WTC11 (cell line): ENCODE data around the gene CBY1. TPM values are rescaled to one million over a fixed set of nuclear protein-coding genes. Genes with fewer than 3 reads are reported as not detected.
A peak's percentile ranks its signal among the peaks of the same experiment; 100 is the strongest.

Experiments
- ATAC-seq: fragments of 200-7000 bp; cut with Tn5 transposase; 2 replicates; pipeline ENCODE4 v1.10.0; 2021; ENCODE audit warnings: mild to moderate bottlenecking, moderate library complexity
- CTCF ChIA-PET: fragments of 300-600 bp; sonication (Branson Sonifier 250); formaldehyde crosslinking; loops from one replicate; lab custom pipeline; 2021; ENCODE audit warnings: antibody characterized with exemption; lab: Charles Lee
- POLR2A ChIA-PET: fragments of 350-600 bp; sonication (Branson Sonifier 250); formaldehyde crosslinking; loops from one replicate; lab custom pipeline; 2021; ENCODE audit warnings: antibody characterized with exemption; lab: Charles Lee
- DNase-seq: peaks from one replicate; pipeline ENCODE4 v3.0.0; 2021; ENCODE audit warnings: low spot score
- H3K27ac Mint-ChIP-seq: 2 replicates; pipeline ENCODE4 v1.8.0; 2021; ENCODE audit warnings: mixed read lengths
- H3K27me3 Mint-ChIP-seq: 2 replicates; pipeline ENCODE4 v1.8.0; 2021; ENCODE audit warnings: low read depth, mild to moderate bottlenecking, moderate library complexity, mixed read lengths
- H3K36me3 Mint-ChIP-seq: 2 replicates; pipeline ENCODE4 v1.8.0; 2021; ENCODE audit warnings: mixed read lengths
- H3K4me1 Mint-ChIP-seq: 2 replicates; pipeline ENCODE4 v1.8.0; 2022; ENCODE audit warnings: mixed read lengths
- H3K4me3 Mint-ChIP-seq: 2 replicates; pipeline ENCODE4 v1.8.0; 2021; ENCODE audit warnings: mild to moderate bottlenecking, moderate library complexity, mixed read lengths
- H3K9me3 Mint-ChIP-seq: 2 replicates; pipeline ENCODE4 v1.8.0; 2021; ENCODE audit warnings: mixed read lengths
- ATF6 ChIP-seq: sonication (generic); formaldehyde crosslinking; IDR thresholded peaks from 2 replicates; pipeline ENCODE4 v1.8.1; 2023; ENCODE audit warnings: mild to moderate bottlenecking, missing genetic modification reagents
- CBFB ChIP-seq: sonication (generic); formaldehyde crosslinking; IDR thresholded peaks from 2 replicates; pipeline ENCODE4 v1.8.1; 2022; ENCODE audit warnings: mild to moderate bottlenecking, low read depth, missing genetic modification reagents
- FOXP1 ChIP-seq: sonication (generic); formaldehyde crosslinking; IDR thresholded peaks from 2 replicates; pipeline ENCODE4 v1.8.0; 2022; ENCODE audit warnings: missing genetic modification reagents, mild to moderate bottlenecking, moderate library complexity, borderline replicate concordance
- GABPB1 ChIP-seq: sonication (generic); formaldehyde crosslinking; IDR thresholded peaks from 2 replicates; pipeline ENCODE4 v1.8.1; 2023; ENCODE audit warnings: mild to moderate bottlenecking, missing genetic modification reagents
- GTF2I ChIP-seq: fragments of 250-450 bp; sonication (Bioruptor Pico); conservative IDR thresholded peaks from 2 replicates; pipeline ENCODE4 v1.4.0; 2021; ENCODE audit warnings: mild to moderate bottlenecking
- MLX ChIP-seq: sonication (generic); formaldehyde crosslinking; IDR thresholded peaks from 2 replicates; pipeline ENCODE4 v1.8.1; 2023; ENCODE audit warnings: mild to moderate bottlenecking, missing genetic modification reagents, moderate library complexity
- NFATC4 ChIP-seq: fragments of 250-450 bp; sonication (Bioruptor Pico); IDR thresholded peaks from 2 replicates; pipeline ENCODE4 v1.9.0; 2021; ENCODE audit warnings: mild to moderate bottlenecking
- NR1H2 ChIP-seq: sonication (generic); formaldehyde crosslinking; IDR thresholded peaks from 2 replicates; pipeline ENCODE4 v1.9.0; 2021; ENCODE audit warnings: mild to moderate bottlenecking, moderate library complexity, missing genetic modification reagents
- SOX15 ChIP-seq: fragments of 250-450 bp; sonication (Bioruptor Pico); IDR thresholded peaks from 2 replicates; pipeline ENCODE4 v1.9.0; 2021; ENCODE audit warnings: mild to moderate bottlenecking
- TP53 ChIP-seq: sonication (generic); formaldehyde crosslinking; IDR thresholded peaks from 2 replicates; pipeline ENCODE4 v1.8.1; 2023; ENCODE audit warnings: mild to moderate bottlenecking, missing genetic modification reagents
- ZNF281 ChIP-seq: sonication (generic); formaldehyde crosslinking; IDR thresholded peaks from 2 replicates; pipeline ENCODE4 v1.8.0; 2023; ENCODE audit warnings: mild to moderate bottlenecking, missing genetic modification reagents
- total RNA-seq: library from RNA; stranded (reverse); gene quantifications from 3 replicates; pipeline ENCODE4 v1.2.3, GENCODE V29; 2021
- TF ChIP-seq, protein P1 (sequence below): sonication (generic); formaldehyde crosslinking; IDR thresholded peaks from 2 replicates; pipeline ENCODE4 v1.8.1; 2022; ENCODE audit warnings: low read depth, missing genetic modification reagents, borderline replicate concordance
- TF ChIP-seq, protein P2 (sequence below): sonication (generic); formaldehyde crosslinking; IDR thresholded peaks from 2 replicates; pipeline ENCODE4 v1.8.1; 2022; ENCODE audit warnings: mild to moderate bottlenecking, moderate library complexity, missing genetic modification reagents
- TF ChIP-seq, protein P3 (sequence below): sonication (generic); formaldehyde crosslinking; IDR thresholded peaks from 2 replicates; pipeline ENCODE4 v1.8.0; 2023; ENCODE audit warnings: missing genetic modification reagents
- TF ChIP-seq, protein P4 (sequence below): fragments of 250-450 bp; sonication (Bioruptor Pico); IDR thresholded peaks from 2 replicates; pipeline ENCODE4 v1.9.0; 2021; ENCODE audit warnings: mild to moderate bottlenecking

CBY1 gene
- total RNA-seq, 1 experiment from 2014 or later: 26.5 TPM

- TF ChIP-seq, protein P1, sequence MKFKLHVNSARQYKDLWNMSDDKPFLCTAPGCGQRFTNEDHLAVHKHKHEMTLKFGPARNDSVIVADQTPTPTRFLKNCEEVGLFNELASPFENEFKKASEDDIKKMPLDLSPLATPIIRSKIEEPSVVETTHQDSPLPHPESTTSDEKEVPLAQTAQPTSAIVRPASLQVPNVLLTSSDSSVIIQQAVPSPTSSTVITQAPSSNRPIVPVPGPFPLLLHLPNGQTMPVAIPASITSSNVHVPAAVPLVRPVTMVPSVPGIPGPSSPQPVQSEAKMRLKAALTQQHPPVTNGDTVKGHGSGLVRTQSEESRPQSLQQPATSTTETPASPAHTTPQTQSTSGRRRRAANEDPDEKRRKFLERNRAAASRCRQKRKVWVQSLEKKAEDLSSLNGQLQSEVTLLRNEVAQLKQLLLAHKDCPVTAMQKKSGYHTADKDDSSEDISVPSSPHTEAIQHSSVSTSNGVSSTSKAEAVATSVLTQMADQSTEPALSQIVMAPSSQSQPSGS (CRISPR knock-in tag): no peak
- TF ChIP-seq CBFB (CRISPR knock-in tag) (no peak), FOXP1 (CRISPR knock-in tag) (no peak), GABPB1 (CRISPR knock-in tag) (no peak), SOX15 (CRISPR knock-in tag) (no peak), ZNF281 (CRISPR knock-in tag) (no peak), NFATC4 (CRISPR knock-in tag) (no peak), TP53 (CRISPR knock-in tag) (no peak), GTF2I (no peak), MLX (CRISPR knock-in tag) (no peak)
- TF ChIP-seq, protein P2, sequence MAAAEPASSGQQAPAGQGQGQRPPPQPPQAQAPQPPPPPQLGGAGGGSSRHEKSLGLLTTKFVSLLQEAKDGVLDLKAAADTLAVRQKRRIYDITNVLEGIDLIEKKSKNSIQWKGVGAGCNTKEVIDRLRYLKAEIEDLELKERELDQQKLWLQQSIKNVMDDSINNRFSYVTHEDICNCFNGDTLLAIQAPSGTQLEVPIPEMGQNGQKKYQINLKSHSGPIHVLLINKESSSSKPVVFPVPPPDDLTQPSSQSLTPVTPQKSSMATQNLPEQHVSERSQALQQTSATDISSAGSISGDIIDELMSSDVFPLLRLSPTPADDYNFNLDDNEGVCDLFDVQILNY (CRISPR knock-in tag): no peak
- TF ChIP-seq, protein P3, sequence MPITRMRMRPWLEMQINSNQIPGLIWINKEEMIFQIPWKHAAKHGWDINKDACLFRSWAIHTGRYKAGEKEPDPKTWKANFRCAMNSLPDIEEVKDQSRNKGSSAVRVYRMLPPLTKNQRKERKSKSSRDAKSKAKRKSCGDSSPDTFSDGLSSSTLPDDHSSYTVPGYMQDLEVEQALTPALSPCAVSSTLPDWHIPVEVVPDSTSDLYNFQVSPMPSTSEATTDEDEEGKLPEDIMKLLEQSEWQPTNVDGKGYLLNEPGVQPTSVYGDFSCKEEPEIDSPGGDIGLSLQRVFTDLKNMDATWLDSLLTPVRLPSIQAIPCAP (CRISPR knock-in tag): no peak
- TF ChIP-seq, protein P4, sequence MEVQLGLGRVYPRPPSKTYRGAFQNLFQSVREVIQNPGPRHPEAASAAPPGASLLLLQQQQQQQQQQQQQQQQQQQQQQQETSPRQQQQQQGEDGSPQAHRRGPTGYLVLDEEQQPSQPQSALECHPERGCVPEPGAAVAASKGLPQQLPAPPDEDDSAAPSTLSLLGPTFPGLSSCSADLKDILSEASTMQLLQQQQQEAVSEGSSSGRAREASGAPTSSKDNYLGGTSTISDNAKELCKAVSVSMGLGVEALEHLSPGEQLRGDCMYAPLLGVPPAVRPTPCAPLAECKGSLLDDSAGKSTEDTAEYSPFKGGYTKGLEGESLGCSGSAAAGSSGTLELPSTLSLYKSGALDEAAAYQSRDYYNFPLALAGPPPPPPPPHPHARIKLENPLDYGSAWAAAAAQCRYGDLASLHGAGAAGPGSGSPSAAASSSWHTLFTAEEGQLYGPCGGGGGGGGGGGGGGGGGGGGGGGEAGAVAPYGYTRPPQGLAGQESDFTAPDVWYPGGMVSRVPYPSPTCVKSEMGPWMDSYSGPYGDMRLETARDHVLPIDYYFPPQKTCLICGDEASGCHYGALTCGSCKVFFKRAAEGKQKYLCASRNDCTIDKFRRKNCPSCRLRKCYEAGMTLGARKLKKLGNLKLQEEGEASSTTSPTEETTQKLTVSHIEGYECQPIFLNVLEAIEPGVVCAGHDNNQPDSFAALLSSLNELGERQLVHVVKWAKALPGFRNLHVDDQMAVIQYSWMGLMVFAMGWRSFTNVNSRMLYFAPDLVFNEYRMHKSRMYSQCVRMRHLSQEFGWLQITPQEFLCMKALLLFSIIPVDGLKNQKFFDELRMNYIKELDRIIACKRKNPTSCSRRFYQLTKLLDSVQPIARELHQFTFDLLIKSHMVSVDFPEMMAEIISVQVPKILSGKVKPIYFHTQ (CRISPR knock-in tag): no peak
Observed at GRCh38 chr22:38629108-38629507, 27.3 kb upstream of the CBY1 start (continued).

DNA sequence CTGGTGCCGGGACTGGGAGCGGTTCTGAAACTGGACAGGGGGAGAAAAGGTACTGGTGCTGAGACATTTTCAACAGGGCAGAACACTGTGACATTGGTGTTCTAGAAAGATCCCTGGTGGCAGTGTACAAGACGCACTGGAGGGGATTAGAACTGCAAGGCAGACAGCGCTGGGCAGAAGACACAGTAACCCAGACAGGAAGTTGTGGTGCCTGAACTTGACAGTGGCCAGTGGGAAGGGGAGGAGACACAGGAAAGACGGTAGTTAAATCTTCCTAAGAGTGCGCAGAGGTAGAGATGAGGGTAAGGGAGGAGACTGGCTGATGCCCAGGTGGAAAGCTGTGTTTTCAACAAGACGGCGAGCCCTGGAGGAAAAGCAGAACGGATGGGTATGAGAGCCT is 24.7 kb upstream of the CBY1 start:
- DNase-seq: no peak
- Mint-ChIP-seq H3K4me3 (no peak overlapping the region), H3K4me1 (no peaks in the 10 kb centered on the region), H3K27ac (peak overlapping the region; percentile 13; the same call in 1 of the 2 replicates), H3K27me3 (no peaks in the 10 kb centered on the region), H3K36me3 (peaks cover 6% of the 10 kb centered on the region), H3K9me3 (no peaks in the 10 kb centered on the region)
- no peak for ATAC-seq
- TF ChIP-seq ATF6 (CRISPR knock-in tag) (no peak), NR1H2 (no peak)
- ChIA-PET CTCF (no interaction called here), POLR2A (no interaction called here)
